ENCODE measurements around the gene USP35. TPM values are rescaled to one million over a fixed set of nuclear protein-coding genes. Genes with fewer than 3 reads are reported as not detected.

The USP35 gene
- total RNA-seq, 2 experiments from 2014 or later = 10.8 to 12.1 TPM

DNA sequence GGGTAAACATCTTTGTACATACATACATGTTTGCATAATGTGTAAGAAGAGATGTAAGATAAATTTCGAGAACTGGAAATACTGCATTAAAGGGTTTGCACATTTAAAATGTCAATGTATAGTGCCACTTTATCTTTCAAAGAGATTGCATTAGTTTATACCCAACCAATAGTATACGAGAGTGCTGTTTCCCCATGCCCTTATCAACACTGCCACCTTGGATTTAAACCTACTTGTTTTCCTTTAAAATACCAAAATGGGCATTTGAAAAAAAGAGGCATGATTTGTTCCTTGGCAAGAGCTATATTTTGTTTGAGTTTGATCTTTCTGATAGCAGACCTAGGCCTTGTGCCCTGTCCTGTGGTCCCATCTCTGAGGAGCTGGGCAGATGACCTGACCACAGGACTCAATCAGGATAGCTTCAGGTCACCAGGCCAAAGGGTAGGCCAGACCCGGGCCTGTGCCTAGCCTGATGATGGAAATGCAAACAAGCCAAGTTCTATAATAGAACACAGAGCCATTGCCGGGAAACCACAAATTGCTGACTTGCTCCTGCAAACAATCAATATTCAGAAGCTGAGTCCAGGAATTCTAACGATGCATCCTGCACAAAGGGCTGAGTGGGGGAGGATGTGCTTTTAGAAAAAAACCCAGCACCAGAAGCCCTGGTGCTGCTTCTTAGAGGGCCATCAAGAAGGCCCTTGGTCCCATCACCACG is 32.4 kb upstream of the USP35 start:
- ChIA-PET CTCF (no interaction called here), POLR2A (no interaction called here)
- no peak overlapping the region for H3K4me3 Mint-ChIP-seq
- H3K27ac Mint-ChIP-seq = no peak overlapping the region
- no peaks in the 10 kb centered on the region for H3K4me1 Mint-ChIP-seq
- no peak for DNase-seq
- peaks cover 6% of the 10 kb centered on the region for H3K36me3 Mint-ChIP-seq (ENCODE audit: low read depth)
- H3K9me3 Mint-ChIP-seq = no peaks in the 10 kb centered on the region
- no peaks in the 10 kb centered on the region for H3K27me3 Mint-ChIP-seq

DNA sequence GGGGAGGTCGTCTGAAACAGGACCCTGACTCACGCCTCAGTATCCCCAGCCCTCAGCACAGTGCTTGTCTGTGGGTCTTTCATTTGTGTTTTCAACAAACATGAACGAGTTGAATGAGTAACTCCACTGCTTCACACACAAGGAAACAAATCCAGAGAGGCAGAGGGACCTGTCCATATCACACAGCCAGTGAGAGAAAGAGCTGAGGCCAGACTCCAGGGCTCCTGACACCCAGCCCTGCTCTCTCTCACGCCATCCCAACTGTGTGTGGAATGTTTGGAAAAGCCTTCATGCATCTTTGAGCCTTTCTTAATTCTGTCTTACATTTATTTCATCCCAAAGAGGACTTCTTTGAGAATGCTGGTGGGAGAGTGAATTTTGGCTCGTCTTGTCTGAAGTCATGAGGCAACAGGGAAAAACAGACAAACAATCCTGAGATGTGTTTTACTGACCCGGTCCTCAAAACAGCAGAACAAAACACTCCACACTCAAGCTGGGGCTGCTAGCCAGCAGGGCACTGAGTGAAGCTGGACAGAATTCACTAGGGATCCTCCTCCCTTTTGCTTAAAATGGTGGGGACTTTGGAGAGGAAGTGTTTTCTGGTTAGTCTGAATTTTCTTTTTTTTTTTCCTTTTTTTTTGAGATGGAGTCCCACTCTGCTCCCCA is 29.6 kb upstream of the USP35 start:
- H3K4me1 Mint-ChIP-seq = no peaks in the 10 kb centered on the region
- H3K27me3 Mint-ChIP-seq = no peaks in the 10 kb centered on the region
- H3K9me3 Mint-ChIP-seq = no peaks in the 10 kb centered on the region
- H3K4me3 Mint-ChIP-seq = no peak overlapping the region
- H3K36me3 Mint-ChIP-seq (ENCODE audit: low read depth) = no peaks in the 10 kb centered on the region
- ChIA-PET CTCF (interaction anchor here (0.5 to 0.6 kb wide), 2 partner anchors 12 to 284 kb away, joined by 3 read pairs; no protein-coding TSS in a partner anchor), POLR2A (no interaction called here)
- no peak for DNase-seq
- no peak overlapping the region for H3K27ac Mint-ChIP-seq

DNA sequence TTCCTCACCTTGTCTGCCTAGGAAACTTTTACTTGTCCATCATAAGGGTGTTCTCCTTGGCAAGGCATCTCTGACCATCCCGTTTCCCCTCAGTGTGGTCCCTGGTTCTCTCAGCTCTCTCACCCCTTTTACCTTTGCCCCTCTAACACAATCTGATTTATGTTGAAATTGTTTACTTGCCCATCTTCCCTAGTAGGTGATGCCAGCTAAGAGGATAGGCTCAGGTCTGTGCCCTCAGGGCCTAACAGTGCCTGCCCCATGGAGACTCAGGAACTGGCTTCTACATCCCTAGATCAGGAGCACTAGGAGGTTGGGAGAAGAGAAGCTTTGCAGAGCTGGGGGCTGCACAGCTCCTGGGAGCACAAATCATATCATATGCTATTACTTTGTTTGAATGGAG is 28.2 kb upstream of the USP35 start:
- Mint-ChIP-seq H3K4me1 (no peaks in the 10 kb centered on the region), H3K36me3 (ENCODE audit: low read depth) (no peaks in the 10 kb centered on the region), H3K4me3 (no peak overlapping the region), H3K27me3 (no peaks in the 10 kb centered on the region), H3K27ac (no peak overlapping the region), H3K9me3 (no peaks in the 10 kb centered on the region)
- no peak for DNase-seq
- ChIA-PET CTCF (no interaction called here), POLR2A (interaction anchor here (1.5 kb wide), 1 partner anchor 21 kb away, joined by 4 read pairs; the partner anchor contains the start of gene ALG8)

DNA sequence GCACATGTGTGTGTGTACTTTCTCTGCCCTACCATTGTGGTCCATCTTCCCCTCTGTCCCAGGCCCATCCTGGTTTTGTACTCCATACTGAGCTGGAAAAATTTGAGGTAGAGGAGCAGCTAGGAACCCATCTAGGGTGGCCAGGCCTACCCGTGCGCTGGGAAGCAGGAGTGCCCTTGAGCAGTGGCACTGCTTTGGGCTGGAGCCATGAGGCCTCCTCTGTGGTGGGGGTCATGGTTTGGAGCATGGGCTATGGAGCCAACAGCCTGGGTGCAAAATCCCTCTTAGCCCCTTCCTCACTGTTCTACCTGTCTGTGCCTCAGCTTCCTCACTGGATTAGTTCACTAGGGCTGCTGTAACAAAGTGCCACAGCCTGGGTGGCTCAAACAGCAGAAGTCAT is 27.4 kb upstream of the USP35 start:
- no peaks in the 10 kb centered on the region for H3K4me1 Mint-ChIP-seq
- H3K9me3 Mint-ChIP-seq = no peaks in the 10 kb centered on the region
- no peaks in the 10 kb centered on the region for H3K36me3 Mint-ChIP-seq (ENCODE audit: low read depth)
- DNase-seq = no peak
- POLR2A ChIA-PET = interaction anchor here (1.3 to 1.5 kb wide), 2 partner anchors 22 to 30 kb away, joined by 3 to 4 read pairs; partner anchors contain the start of gene ALG8
- H3K27me3 Mint-ChIP-seq = no peaks in the 10 kb centered on the region
- H3K27ac Mint-ChIP-seq = no peak overlapping the region
- CTCF ChIA-PET = no interaction called here
- no peak overlapping the region for H3K4me3 Mint-ChIP-seq

DNA sequence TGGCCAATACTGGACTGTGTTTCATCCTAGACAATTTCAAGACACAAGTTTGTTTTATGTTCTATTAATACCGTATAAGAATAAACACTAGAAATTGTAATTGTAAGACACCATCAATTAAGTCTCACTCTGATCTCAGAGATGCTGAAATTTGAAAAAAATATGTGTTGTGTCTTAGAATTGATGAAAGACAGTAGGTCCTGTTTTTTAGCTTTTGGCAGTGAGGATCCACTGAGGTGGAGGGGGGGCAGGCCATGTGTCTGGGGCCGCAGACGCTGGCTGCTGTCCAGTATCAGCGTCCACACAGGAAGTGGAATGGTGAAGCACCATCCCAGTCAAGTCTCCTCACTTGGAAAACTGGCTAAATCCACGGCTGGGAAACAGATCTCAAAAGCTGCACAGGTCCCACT is 26.8 kb upstream of the USP35 start:
- no peaks in the 10 kb centered on the region for H3K36me3 Mint-ChIP-seq (ENCODE audit: low read depth)
- no peaks in the 10 kb centered on the region for H3K4me1 Mint-ChIP-seq
- H3K27me3 Mint-ChIP-seq = no peaks in the 10 kb centered on the region
- no peak for DNase-seq
- no peak overlapping the region for H3K4me3 Mint-ChIP-seq
- no peaks in the 10 kb centered on the region for H3K9me3 Mint-ChIP-seq
- CTCF ChIA-PET = no interaction called here
- no peak overlapping the region for H3K27ac Mint-ChIP-seq
- POLR2A ChIA-PET = interaction anchor here (1.3 kb wide), 1 partner anchor 30 kb away, joined by 3 read pairs; no protein-coding TSS in a partner anchor

DNA sequence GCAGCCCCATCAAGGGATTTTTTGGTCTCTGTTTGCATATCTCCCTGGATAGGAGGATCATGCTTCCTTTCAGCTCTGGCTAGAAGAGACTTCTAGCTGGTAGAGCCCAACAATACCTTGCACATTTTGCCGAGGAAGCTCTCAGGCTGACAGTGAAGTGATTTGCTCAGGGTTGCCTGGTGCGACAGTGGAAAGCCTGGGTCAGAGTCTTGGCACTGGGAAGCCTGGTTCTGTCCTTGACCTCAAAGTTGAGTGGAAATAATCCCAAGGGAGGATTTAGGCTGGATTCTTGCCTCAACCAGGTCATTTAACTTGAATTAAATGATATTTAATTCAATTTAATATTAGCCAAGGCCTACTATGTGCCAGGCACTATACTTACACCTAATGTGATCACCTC is 24.9 kb upstream of the USP35 start:
- no peaks in the 10 kb centered on the region for H3K27me3 Mint-ChIP-seq
- ChIA-PET POLR2A (interaction anchor here (0.5 to 1.1 kb wide), 2 partner anchors 11 to 86 kb away, joined by 3 read pairs; no protein-coding TSS in a partner anchor), CTCF (no interaction called here)
- DNase-seq = no peak
- H3K36me3 Mint-ChIP-seq (ENCODE audit: low read depth) = no peaks in the 10 kb centered on the region
- no peaks in the 10 kb centered on the region for H3K9me3 Mint-ChIP-seq
- H3K4me1 Mint-ChIP-seq = no peaks in the 10 kb centered on the region
- no peak overlapping the region for H3K27ac Mint-ChIP-seq
- no peak overlapping the region for H3K4me3 Mint-ChIP-seq

DNA sequence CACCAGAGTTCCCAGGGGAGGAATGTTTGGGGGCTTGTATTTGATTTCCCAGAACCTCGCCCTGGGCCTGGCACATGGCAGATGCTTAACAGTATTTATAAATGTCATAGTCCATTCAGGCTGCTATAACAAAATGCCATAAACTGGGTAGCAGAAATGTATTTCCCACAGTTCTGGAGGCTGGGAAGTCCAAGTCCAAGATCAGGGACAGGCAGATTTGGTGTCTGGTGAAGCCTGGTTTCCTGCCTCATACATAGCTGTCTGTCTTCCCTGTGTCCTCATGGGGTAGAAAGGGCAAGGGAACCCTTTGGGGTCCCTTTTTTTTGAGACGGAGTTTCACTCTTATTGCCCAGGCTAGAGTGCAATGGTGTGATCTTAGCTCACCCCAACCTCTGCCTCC is 24.2 kb upstream of the USP35 start:
- no peak overlapping the region for H3K4me3 Mint-ChIP-seq
- H3K36me3 Mint-ChIP-seq (ENCODE audit: low read depth) = no peaks in the 10 kb centered on the region
- no peak for DNase-seq
- ChIA-PET POLR2A (interaction anchor here (1.1 kb wide), 1 partner anchor 11 kb away, joined by 3 read pairs; no protein-coding TSS in a partner anchor), CTCF (no interaction called here)
- H3K27me3 Mint-ChIP-seq = no peaks in the 10 kb centered on the region
- H3K4me1 Mint-ChIP-seq = no peaks in the 10 kb centered on the region
- no peaks in the 10 kb centered on the region for H3K9me3 Mint-ChIP-seq
- H3K27ac Mint-ChIP-seq = no peak overlapping the region

DNA sequence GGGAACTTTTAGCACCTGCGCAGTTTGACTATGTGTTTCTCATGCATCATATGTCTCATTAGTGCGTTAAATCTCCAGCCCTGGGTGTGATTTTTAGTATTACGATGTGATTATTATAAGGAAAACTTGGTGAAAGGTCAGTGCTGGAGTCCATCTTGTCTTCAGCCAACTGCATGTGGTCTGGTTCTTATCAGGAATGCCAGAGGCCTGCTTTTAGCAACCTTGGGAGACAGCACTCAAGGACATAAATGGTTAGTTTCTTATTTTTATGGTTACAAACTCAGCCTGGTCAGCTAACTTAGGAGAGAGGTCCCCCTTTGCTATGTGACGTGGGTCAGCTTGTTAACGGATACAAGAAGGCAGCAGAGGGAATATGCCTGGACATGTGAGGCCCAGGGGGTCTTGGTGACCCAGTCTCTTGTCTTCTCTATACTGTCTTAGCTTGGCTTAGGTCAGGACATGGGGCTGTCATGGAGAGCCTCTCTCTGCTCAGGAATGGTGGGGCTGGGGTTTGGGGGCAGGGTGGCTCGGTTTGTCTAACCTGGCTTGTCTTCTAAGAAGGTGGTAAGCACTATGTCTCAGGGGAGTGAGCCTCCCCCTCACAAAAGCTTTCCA is 21.8 kb upstream of the USP35 start:
- H3K4me3 Mint-ChIP-seq = no peak overlapping the region
- no peaks in the 10 kb centered on the region for H3K9me3 Mint-ChIP-seq
- H3K27ac Mint-ChIP-seq = no peak overlapping the region
- no peaks in the 10 kb centered on the region for H3K4me1 Mint-ChIP-seq
- no peaks in the 10 kb centered on the region for H3K36me3 Mint-ChIP-seq (ENCODE audit: low read depth)
- POLR2A ChIA-PET = no interaction called here
- no peaks in the 10 kb centered on the region for H3K27me3 Mint-ChIP-seq
- CTCF ChIA-PET = no interaction called here
- no peak for DNase-seq

DNA sequence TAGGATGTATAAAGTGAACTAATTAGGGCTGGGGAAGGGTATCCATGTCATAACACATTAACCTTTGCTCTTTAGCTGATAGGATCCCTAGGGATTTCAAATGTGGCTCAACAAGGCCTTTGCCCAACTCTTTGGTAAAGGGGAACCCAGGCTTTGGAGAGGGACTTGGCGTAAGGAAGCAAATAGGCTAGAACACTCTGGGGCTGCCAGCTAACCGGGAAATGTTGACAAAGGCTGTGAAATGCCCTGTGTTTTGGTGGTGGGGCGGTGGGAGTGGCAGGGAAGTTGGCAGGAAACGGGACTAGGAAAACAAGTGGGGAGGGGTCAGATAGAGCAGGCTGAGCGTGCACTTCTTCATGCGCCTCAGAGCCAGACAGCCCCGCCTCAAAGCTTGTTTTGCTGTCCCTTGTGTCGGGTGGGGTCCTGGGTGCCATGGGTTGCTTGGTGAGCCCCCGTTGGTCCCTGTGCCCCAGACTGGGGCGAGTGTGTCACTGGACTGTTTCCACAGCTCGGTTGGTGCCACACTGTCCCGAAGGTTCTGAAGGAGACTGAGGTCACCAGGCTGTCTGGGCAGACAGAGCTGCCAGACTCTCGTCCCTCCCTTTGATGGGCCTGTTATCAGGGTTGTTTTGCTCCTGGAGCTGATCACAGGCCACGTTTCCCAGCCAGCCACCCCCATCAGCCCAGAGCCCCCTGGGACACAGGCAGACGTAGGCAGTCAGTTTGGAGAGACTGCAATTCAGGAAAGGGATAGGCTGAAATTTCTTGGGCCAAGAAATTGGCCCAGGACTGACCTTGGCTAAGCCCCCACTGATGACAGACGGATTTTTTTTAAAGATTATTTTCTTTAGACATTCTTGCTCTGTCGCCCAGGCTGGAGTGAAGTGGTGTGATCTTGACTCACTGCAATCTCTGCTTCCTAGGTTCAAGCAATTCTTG is 19.9 kb upstream of the USP35 start:
- ChIA-PET CTCF (no interaction called here), POLR2A (interaction anchor here (0.6 kb wide), 1 partner anchor 19 kb away, joined by 3 read pairs; no protein-coding TSS in a partner anchor)
- Mint-ChIP-seq H3K27me3 (no peaks in the 10 kb centered on the region), H3K4me3 (no peak overlapping the region), H3K9me3 (no peaks in the 10 kb centered on the region), H3K27ac (no peak overlapping the region), H3K36me3 (ENCODE audit: low read depth) (peaks cover 8% of the 10 kb centered on the region), H3K4me1 (no peaks in the 10 kb centered on the region)
- DNase-seq = no peak

DNA sequence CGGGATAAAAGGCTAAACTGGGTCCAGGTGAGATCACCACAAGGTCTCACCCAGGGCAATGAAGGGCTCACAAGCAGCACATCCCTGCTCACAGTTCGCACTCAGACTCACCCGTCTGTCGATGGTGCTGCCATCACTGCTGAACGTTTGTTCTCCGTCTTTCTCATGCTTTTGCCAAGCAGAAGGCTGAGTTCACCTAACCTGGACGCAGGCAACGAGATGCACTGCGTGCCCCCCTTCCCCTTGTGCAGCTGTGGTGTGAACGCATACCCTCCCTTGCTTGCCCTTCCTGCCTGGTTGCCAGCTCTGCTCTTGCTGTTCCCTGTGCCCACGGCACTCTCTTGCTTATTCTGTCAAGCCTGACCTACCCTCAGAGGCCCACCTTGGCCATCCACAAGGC is 18.3 kb upstream of the USP35 start:
- Mint-ChIP-seq H3K4me1 (no peaks in the 10 kb centered on the region), H3K9me3 (no peaks in the 10 kb centered on the region), H3K36me3 (ENCODE audit: low read depth) (peaks cover 14% of the 10 kb centered on the region), H3K27me3 (no peaks in the 10 kb centered on the region), H3K4me3 (no peak overlapping the region), H3K27ac (no peak overlapping the region)
- ChIA-PET CTCF (no interaction called here), POLR2A (no interaction called here)
- no peak for DNase-seq

DNA sequence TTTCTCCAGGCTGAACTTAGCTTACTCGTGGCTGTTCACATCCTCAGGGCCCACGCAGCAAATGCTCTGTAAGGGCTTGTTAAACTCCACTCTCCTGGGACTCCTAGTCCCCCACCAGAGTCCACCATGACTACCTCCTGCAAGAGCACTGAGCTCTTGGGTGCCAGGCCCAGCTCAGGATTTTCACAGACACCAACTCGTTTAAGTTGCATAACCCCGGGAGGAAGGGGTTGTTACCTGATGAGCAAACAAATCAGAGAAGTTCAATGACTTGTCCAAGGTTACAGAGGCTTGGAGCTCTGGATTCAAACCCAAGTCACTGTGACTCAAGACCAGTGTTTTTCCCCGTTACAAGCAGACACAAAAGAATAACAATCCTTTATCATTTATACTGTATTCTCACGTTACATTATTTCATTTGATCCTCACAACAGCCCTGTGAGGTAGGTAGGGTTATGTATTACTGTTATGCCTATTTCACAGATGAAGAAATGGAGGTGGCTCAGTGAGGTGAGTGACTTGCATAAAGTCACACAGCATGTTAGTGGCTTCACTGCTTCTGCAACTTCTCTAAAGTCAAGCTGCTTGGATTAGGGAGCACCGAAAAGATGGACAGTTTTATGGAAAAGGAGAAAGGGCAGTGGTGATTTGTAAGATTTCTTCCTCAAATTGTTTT is 17.7 kb upstream of the USP35 start:
- no peak overlapping the region for H3K27ac Mint-ChIP-seq
- H3K4me3 Mint-ChIP-seq = no peak overlapping the region
- no peaks in the 10 kb centered on the region for H3K27me3 Mint-ChIP-seq
- no peaks in the 10 kb centered on the region for H3K4me1 Mint-ChIP-seq
- peaks cover 14% of the 10 kb centered on the region for H3K36me3 Mint-ChIP-seq (ENCODE audit: low read depth)
- ChIA-PET CTCF (no interaction called here), POLR2A (no interaction called here)
- no peak for DNase-seq
- H3K9me3 Mint-ChIP-seq = no peaks in the 10 kb centered on the region

DNA sequence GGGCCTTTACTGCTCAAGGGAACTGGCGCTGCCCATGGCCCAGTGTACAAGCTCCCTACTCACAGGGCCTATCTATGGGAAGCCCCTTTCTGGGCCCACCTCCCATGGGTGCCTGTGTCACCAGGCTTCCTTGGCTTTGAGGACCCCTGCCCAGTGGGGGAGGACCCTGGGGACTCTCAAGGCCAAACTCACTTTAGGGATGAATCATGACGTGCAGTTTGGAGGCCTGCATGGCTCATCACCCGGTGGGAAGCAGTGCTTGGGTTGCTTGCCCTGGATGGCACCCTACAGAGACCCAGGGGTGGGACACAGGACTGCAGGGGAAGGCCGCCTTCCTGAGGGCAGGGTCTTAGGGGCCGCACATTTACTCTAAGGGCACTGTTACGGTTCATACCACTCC is 16.8 kb upstream of the USP35 start:
- no peak for DNase-seq
- no peaks in the 10 kb centered on the region for H3K27me3 Mint-ChIP-seq
- POLR2A ChIA-PET = no interaction called here
- no peaks in the 10 kb centered on the region for H3K9me3 Mint-ChIP-seq
- no peak overlapping the region for H3K27ac Mint-ChIP-seq
- no peaks in the 10 kb centered on the region for H3K4me1 Mint-ChIP-seq
- peaks cover 23% of the 10 kb centered on the region for H3K36me3 Mint-ChIP-seq (ENCODE audit: low read depth)
- no peak overlapping the region for H3K4me3 Mint-ChIP-seq
- CTCF ChIA-PET = no interaction called here
